GM20431 (cell line): ENCODE results near the gene SHB.

Experiments used
- in situ Hi-C: fragments of 300-500 bp; cut with MseI, MboI; formaldehyde crosslinking; loops from one replicate; pipeline ENCODE4 v1.15.0; 2020; ENCODE audit warnings: low sequenced_read_pairs; ENCODE audit not compliant: unreplicated experiment

SHB gene

GRCh38 chr9:37997636-37998374, 71.2 kb downstream of the SHB start:
- in situ Hi-C loops, result no loop called here

GRCh38 chr9:37996819-37997217, 72.2 kb downstream of the SHB start:
- in situ Hi-C loops, result no loop called here

- in situ Hi-C loops, result no loop called here
Measured at GRCh38 chr9:37995961-37996818, 72.8 kb downstream of the SHB start.

GRCh38 chr9:37995348-37995737, 73.7 kb downstream of the SHB start:
- in situ Hi-C loops, result no loop called here

GRCh38 chr9:37994639-37995347, 74.2 kb downstream of the SHB start:
- in situ Hi-C loops, result no loop called here

- in situ Hi-C loops, result no loop called here
Measured at GRCh38 chr9:37992924-37993349, 76.1 kb downstream of the SHB start.

GRCh38 chr9:37990404-37991015, 78.5 kb downstream of the SHB start:
- in situ Hi-C loops, result no loop called here

GRCh38 chr9:37989701-37990100, 79.3 kb downstream of the SHB start:
- in situ Hi-C loops, result no loop called here

GRCh38 chr9:37988602-37989001, 80.4 kb downstream of the SHB start:
- in situ Hi-C loops, result no loop called here

- in situ Hi-C loops, result no loop called here
Measured at GRCh38 chr9:37988041-37988440, 81.0 kb downstream of the SHB start.

- in situ Hi-C loops, result no loop called here
Measured at GRCh38 chr9:37987467-37987981, 81.5 kb downstream of the SHB start.

GRCh38 chr9:37986771-37987258, 82.2 kb downstream of the SHB start:
- in situ Hi-C loops, result no loop called here

- in situ Hi-C loops, result no loop called here
Measured at GRCh38 chr9:37986001-37986400, 83.0 kb downstream of the SHB start.

- in situ Hi-C loops, result no loop called here
Measured at GRCh38 chr9:37984672-37985611, 84.1 kb downstream of the SHB start.

- in situ Hi-C loops, result no loop called here
Measured at GRCh38 chr9:37984278-37984671, 84.8 kb downstream of the SHB start.

GRCh38 chr9:37983381-37984067, 85.5 kb downstream of the SHB start:
- in situ Hi-C loops, result no loop called here

- in situ Hi-C loops, result no loop called here
Measured at GRCh38 chr9:37979844-37980243, 89.2 kb downstream of the SHB start.

- in situ Hi-C loops, result no loop called here
Measured at GRCh38 chr9:37978983-37979382, 90.0 kb downstream of the SHB start.
